ENCODE results near the gene LYZ.

DNA sequence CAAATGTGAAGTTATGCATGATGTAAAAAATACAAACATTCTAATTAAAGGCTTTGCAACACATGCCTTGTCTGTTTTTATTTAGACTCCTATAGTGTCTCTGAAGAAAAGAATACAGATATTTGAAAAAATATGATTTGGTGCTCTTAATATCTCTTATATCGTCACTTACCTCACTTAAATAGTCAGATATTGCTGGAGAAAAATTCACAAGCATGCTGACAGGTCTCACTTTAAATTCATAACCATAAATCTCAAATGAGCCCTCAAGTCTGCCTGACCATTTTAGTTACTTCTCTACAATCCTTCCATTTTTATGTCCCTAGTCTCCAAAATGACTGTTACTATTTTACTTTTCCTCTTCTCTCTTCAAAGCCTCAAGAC lies 6.0 kb downstream of the LYZ start:
- TF ChIP-seq POLR2AphosphoS5 (IDR thresholded peaks at IDR 0.05; ENCODE audit: borderline replicate concordance, low read depth, low read length) (no peak), EZH2 (IDR thresholded peaks at IDR 0.05) (no peak), FOXP2 (optimal IDR thresholded peaks at IDR 0.05; ENCODE audit: control extremely low read depth, extremely low read length, insufficient read depth) (no peak)
